ENCODE data around the gene RCAN2.

- TF ChIP-seq CTCF (conservative IDR thresholded peaks at IDR 0.05; ENCODE audit: low read depth in 2 of 2) (no peak), ETS1 (IDR thresholded peaks at IDR 0.05) (no peak)
Observed at GRCh38 chr6:46189726-46190125, 301.5 kb downstream of the RCAN2 start.
